ENCODE results near the gene DUSP19. TPM values are rescaled to one million over a fixed set of nuclear protein-coding genes. Genes with fewer than 3 reads are reported as not detected.
"Not testable (repeated sequence)": the region's sequence is repeated elsewhere in the genome, so short reads cannot be mapped to it uniquely, and the experiment has no call there.

The DUSP19 gene
- 0.69 and 0.86 TPM in 2 replicates for total RNA-seq (2014; rRNA removed; shearing (Covaris generic); ENCODE audit: low replicate concordance)

DNA sequence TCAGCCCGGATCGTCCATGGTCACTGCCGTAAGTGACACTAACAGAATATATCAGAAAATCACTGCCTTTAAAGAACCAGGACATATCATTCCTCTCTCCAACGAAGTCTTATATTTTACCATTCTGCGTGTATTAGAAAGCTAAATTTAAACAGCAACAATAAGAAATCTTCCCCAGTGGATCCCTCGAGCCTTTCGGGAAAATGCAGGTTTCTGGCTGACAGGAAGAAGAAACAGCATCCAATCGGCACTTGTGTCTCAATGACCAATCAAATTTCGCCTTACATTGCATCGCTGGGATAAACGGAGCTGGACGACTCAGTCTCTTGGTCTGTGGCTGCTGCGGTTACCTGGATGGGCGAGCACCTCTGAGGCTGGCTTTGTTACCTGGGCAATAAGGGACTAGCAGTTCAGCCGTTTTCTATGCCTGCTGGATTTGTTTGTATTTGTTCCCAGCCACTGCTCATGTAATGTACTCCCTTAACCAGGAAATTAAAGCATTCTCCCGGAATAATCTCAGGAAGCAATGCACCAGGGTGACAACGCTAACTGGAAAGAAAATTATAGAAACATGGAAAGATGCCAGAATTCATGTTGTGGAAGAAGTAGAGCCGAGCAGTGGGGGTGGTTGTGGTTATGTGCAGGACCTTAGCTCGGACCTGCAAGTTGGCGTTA is at the start of gene DUSP19:
DUSP19 (plus strand) TSS at position 284 of the 675 bp plus-strand sequence; CDS start at position 471, 187 bp downstream.
- no peaks in the 10 kb centered on the region for H3K36me3 ChIP-seq
- H3K9me3 ChIP-seq: no peaks in the 10 kb centered on the region
- peak; percentile 77 for DNase-seq
- H3K27me3 ChIP-seq: no peaks in the 10 kb centered on the region
- H3K4me3 ChIP-seq: peak within 1 kb of the TSS; percentile 63

DNA sequence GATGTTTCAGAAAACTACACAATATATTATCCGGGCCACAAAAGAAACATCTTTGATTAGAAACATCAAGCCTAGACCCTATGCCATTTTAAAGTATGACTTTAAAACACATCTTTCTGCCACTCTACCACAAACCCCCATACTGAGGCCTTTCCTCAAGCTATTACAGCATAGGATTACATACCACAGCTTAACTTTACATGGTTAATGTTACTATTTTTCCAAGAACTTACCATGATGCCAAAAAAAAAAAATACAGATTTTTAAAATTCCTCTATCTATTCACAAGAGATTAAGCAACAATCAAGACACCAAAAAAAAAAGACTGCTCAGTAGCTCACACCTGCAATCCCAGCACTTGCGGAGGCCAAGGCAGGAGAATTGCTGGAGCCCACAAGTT is 49.3 kb upstream of the DUSP19 start:
- Histone ChIP-seq H3K36me3 (peaks cover 2% of the 10 kb centered on the region; the same call in 1 of the 2 replicates), H3K4me3 (no peak overlapping the region), H3K9me3 (no peaks in the 10 kb centered on the region), H3K27me3 (no peaks in the 10 kb centered on the region)
- DNase-seq: no peak

DNA sequence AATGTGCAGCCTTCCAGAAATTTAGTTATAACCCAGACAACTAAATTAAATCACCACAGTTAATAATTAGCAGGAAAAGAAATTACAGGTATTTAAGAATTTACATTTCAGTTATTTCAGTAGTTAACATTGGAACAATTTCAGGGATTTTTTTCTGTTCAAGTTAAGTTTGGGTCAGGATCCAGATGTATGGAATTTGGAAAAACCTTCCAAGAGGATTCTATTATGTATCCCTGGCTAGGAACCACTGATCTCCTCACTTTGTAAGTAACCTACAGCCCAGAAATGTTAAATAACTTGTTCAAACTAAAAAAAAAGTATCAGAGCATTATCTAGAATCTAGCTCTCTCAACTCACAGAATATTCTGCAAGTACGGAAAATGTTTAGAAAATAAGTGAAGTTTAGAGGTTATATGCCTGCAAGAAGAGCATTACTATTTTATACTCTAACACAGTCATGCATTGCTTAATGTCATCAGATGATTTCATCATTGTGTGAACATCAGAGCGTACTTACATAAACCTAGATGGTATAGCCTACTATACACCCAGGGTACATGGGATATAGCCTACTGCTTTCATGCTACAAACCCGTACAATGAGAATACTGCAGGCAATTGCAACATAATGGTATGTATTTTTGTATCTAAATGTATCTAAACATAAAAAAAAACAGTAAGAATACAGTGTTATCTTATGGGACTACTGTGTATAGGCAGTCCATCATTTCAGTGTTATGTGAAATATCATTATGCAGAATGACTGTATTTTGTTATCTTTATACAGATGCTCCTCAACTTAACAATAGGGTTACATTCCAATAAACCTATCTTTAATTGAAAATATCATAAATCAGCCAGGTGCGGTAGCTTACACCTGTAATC is 46.4 kb upstream of the DUSP19 start:
- no peaks in the 10 kb centered on the region for H3K27me3 ChIP-seq
- H3K9me3 ChIP-seq: no peaks in the 10 kb centered on the region
- peaks cover 2% of the 10 kb centered on the region; the same call in 1 of the 2 replicates for H3K36me3 ChIP-seq
- H3K4me3 ChIP-seq: no peak overlapping the region
- no peak for DNase-seq

DNA sequence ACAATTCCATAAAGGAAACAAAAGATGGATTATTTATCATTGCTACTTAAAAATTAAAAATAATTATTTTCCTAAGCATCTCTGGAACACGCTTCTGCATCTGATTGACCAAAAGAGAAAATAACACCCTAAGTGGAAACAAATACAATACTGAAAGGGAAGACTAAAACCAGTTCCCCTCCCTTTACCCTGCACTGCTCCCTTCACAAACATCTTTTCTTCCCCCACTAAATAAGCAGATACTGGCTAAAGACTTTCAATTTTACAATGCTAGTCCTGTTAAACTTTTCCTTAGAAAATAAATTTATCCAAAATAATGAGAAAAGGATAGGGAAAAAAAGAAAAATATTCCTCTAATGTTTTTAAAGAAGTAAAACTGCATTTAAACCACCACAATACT is 44.6 kb upstream of the DUSP19 start:
- no peaks in the 10 kb centered on the region; the same call in 1 of the 2 replicates for H3K36me3 ChIP-seq
- H3K27me3 ChIP-seq: no peaks in the 10 kb centered on the region
- no peak overlapping the region for H3K4me3 ChIP-seq
- DNase-seq: no peak
- no peaks in the 10 kb centered on the region for H3K9me3 ChIP-seq

DNA sequence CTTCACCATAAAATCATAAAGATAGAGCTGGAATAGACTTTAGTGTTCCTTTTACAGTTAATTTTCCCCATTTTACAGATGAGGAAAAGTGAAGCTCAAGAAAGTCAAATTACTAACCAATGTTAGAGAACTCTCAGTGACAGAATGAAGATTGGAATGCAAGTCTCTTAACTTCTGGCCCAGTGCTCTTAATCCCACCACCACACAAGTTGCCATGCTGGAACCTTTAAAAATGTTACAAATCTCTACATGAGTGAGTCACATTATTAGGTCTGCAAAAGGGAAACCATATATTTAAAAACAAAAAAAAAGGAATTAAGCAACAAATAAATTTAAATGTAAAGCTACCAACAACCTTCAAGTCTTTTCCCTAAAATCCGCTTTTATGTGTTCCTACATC is 43.7 kb upstream of the DUSP19 start:
- Histone ChIP-seq H3K9me3 (no peaks in the 10 kb centered on the region), H3K27me3 (no peaks in the 10 kb centered on the region), H3K36me3 (no peaks in the 10 kb centered on the region; the same call in 1 of the 2 replicates), H3K4me3 (no peak overlapping the region; the same call in 1 of the 2 replicates)
- peak; percentile 7 for DNase-seq

GRCh38 chr2:183035298-183035953 is 43.1 kb upstream of the DUSP19 start:
- H3K27me3 ChIP-seq: no peaks in the 10 kb centered on the region
- DNase-seq: no peak
- no peaks in the 10 kb centered on the region for H3K9me3 ChIP-seq
- peak overlapping the region; percentile 72 for H3K4me3 ChIP-seq
- H3K36me3 ChIP-seq: no peaks in the 10 kb centered on the region; the same call in 1 of the 2 replicates

- Histone ChIP-seq H3K4me3 (peak overlapping the region; percentile 72), H3K36me3 (no peaks in the 10 kb centered on the region; the same call in 1 of the 2 replicates), H3K27me3 (no peaks in the 10 kb centered on the region), H3K9me3 (no peaks in the 10 kb centered on the region)
- no peak for DNase-seq
Measured at GRCh38 chr2:183035954-183036669, 42.4 kb upstream of the DUSP19 start.

- no peak for DNase-seq
- Histone ChIP-seq H3K36me3 (no peaks in the 10 kb centered on the region; the same call in 1 of the 2 replicates), H3K27me3 (no peaks in the 10 kb centered on the region), H3K9me3 (no peaks in the 10 kb centered on the region), H3K4me3 (peak overlapping the region; percentile 72)
Measured at GRCh38 chr2:183037074-183037552, 41.4 kb upstream of the DUSP19 start.

DNA sequence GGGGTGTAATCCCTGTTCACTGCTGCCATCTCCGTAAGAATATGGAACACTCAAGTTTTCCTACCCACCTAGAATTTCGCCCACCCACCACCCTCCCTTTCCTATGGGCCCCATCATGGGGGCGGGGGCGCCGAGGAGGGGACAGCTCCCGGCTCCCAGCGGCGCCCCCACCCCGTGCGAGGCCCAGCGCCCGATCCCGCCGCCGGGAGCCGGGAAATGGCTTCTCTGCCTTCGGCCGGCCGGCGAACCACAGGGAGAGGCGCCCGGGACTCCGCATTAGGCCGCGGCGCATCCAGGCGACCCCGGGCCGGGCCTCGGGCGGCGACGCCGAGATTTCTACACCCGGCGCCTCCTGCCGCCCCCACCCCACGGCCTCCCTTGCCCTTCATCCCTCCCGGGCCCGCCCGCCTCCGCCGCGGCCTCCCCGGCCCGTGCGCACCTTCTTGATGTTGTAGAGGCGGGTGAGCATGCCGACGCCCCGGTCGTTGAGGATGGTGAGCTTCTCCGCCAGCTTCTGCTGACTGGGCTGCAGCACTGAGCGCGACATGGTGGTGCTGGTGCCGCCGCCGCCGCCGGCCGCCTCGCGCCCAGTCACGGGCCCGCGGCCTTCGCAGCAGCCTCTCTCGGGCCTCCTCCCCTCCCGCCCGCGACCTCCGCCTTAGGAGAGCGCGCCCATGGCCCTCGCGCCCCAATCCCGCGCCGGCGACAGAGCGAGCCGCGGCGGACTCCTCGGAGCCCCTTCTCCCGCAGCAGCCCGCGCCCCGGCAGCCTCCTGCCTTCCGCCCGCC is 40.8 kb upstream of the DUSP19 start:
- peak overlapping the region; percentile 72 for H3K4me3 ChIP-seq
- no peaks in the 10 kb centered on the region for H3K27me3 ChIP-seq
- no peaks in the 10 kb centered on the region for H3K9me3 ChIP-seq
- peak; percentile 51 for DNase-seq
- H3K36me3 ChIP-seq: no peaks in the 10 kb centered on the region; the same call in 1 of the 2 replicates

GRCh38 chr2:183038341-183039300 is 39.9 kb upstream of the DUSP19 start, which contains the start of gene NCKAP1:
TSS of gene NCKAP1 (minus strand) at chr2:183038457. CDS start at chr2:183038099, 358 bp downstream.
- peak within 1 kb of the TSS; percentile 72 for H3K4me3 ChIP-seq
- no peaks in the 10 kb centered on the region for H3K9me3 ChIP-seq
- peak; percentile 90 for DNase-seq
- no peaks in the 10 kb centered on the region for H3K27me3 ChIP-seq
- H3K36me3 ChIP-seq: no peaks in the 10 kb centered on the region; the same call in 1 of the 2 replicates

GRCh38 chr2:183040604-183041003 is 37.9 kb upstream of the DUSP19 start:
- DNase-seq: no peak
- Histone ChIP-seq H3K9me3 (no peaks in the 10 kb centered on the region), H3K36me3 (no peaks in the 10 kb centered on the region; the same call in 1 of the 2 replicates), H3K27me3 (no peaks in the 10 kb centered on the region), H3K4me3 (no peak overlapping the region)

DNA sequence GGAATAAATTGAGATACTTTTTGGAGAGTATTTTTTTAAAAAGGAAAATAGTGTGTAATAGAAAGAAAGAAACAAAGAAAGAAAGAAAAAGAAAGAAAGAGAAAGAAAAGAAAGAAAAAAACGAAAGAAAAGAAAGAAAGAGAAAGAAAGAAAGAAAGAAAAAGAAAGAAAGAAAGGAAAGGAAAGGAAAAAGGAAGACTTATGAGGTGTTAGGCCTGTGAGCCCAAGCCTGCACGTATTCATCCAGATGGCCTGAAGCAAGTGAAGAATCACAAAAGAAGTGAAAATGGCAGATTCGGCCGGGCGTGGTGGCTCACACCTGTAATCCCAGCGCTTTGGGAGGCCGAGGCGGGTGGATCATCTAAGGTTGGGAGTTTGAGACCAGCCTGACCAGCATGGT is 35.0 kb upstream of the DUSP19 start:
- not testable (repeated sequence) for H3K9me3 ChIP-seq, H3K36me3 ChIP-seq, H3K4me3 ChIP-seq, DNase-seq, H3K27me3 ChIP-seq

DNA sequence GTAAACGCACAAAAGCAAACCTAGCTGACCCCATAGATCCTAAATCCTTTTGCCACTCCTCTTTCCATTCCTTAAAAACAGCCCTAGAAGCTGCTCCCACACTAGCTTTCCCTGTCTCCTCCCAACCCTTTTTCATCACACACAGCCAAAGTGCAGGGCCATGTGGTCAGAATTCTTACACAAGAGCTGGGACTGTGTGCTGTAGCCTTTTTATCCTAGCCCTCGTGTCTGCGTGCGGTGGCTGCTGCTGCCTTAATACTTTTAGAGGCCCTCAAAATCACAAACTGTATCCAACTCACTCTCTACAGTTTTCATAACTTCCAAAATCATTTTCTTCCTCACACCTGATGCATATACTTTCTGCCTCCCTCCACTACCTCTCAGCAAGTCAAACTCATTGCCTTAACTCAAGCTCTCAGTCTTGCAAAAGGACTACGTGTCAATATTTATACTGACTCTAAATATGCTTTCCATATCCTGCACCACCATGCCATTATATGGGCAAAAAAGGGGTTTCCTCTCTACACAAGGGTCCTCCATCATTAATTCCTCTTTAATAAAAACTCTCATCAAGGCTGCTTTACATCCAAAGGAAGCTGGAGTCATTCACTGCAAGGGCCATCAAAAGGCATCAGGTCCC is 30.9 kb upstream of the DUSP19 start:
- H3K27me3 ChIP-seq, H3K36me3 ChIP-seq, H3K9me3 ChIP-seq, H3K4me3 ChIP-seq, DNase-seq: not testable (repeated sequence)

DNA sequence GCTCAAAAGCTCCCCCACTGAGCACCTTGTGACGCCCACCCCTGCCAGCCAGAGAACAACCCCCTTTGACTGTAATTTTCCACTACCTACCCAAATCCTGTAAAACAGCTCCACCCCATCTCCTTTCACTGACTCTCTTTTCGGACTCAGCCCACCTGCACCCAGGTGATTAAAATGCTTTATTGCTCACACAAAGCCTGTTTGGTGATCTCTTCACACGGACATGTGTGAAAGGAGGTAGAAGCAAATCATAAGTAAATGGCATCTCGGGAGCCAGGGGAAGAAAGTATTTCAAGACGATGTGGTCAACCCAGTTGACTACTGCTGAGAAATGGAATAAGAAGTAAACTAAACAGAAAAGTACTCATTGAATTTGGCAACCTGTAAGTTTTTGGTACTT is 29.1 kb upstream of the DUSP19 start:
- H3K27me3 ChIP-seq: no peaks in the 10 kb centered on the region

More for the DNA sequence above, 29.1 kb upstream of the DUSP19 start:
- peaks cover 2% of the 10 kb centered on the region; the same call in 1 of the 2 replicates for H3K9me3 ChIP-seq
- no peaks in the 10 kb centered on the region for H3K36me3 ChIP-seq
- DNase-seq: no peak
- H3K4me3 ChIP-seq: no peak overlapping the region
